Fibroblast of mammary gland (primary cell): ENCODE measurements around the gene CAPN13.

Experiments
- DNase-seq: peaks from one replicate; pipeline ENCODE4 v3.0.0-alpha.2; 2010; ENCODE audit warnings: low read depth
- H3K4me3 ChIP-seq: 2 replicates; pipeline ENCODE4 v1.5.1; 2011; ENCODE audit warnings: low read depth, mild to moderate bottlenecking, low read length, moderate library complexity; ENCODE audit not compliant: control insufficient read depth
- CTCF ChIP-seq: conservative IDR thresholded peaks from 2 replicates; pipeline ENCODE4 v1.5.1; 2011; ENCODE audit warnings: low read depth, low read length, inconsistent platforms; ENCODE audit not compliant: control insufficient read depth, insufficient read depth

CAPN13 gene

GRCh38 chr2:30693821-30694281, 113.4 kb downstream of the CAPN13 start:
- no peak for TF ChIP-seq CTCF
- DNase-seq: no peak
- H3K4me3 ChIP-seq: no peak overlapping the region

GRCh38 chr2:30692829-30693275, 114.4 kb downstream of the CAPN13 start:
- TF ChIP-seq CTCF: no peak
- no peak overlapping the region for H3K4me3 ChIP-seq
- DNase-seq: no peak

DNA sequence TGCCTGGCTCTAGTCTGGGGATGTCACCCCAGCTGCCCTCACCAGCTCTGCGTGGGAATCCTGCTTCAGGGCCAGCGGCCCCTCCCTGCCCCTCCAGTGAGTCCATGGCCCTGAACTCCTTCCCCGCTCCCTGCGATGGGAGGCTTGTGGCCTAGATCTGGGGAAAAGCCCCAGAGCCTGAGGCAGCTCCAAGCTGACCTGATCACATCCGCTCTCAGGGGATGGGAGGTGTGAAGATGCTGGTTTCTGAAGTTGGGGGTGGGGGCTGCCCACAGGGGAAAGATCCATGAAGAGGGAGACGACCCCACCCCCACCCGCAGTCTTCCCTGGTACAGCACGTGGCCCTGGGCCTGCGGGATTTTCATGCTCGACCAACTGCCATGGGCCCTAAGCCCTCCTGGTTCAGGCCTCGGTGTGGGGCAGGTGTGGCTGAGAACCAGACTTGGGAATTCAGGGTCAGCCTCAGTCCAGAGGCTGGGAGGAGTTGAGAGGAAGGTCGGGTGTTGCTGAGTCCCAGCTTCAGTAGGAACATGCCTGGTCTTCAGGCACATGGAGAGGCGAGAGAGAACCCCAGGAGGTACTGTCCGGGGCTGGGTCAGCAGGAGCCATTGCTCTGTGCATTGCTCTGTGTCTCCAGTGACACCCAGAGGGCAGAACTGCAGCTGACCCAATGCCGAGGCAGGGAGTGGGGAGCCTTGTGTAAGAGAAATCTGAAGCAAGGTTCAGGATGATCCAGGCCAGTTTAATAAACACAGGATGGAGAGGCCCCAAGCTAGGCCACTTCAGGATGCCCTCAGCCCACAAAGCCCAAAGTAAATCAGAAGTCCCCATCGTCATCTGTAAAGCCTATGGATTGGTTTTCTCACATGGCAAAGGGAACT, 115.1 kb downstream of the CAPN13 start:
- no peak overlapping the region for H3K4me3 ChIP-seq

DNA sequence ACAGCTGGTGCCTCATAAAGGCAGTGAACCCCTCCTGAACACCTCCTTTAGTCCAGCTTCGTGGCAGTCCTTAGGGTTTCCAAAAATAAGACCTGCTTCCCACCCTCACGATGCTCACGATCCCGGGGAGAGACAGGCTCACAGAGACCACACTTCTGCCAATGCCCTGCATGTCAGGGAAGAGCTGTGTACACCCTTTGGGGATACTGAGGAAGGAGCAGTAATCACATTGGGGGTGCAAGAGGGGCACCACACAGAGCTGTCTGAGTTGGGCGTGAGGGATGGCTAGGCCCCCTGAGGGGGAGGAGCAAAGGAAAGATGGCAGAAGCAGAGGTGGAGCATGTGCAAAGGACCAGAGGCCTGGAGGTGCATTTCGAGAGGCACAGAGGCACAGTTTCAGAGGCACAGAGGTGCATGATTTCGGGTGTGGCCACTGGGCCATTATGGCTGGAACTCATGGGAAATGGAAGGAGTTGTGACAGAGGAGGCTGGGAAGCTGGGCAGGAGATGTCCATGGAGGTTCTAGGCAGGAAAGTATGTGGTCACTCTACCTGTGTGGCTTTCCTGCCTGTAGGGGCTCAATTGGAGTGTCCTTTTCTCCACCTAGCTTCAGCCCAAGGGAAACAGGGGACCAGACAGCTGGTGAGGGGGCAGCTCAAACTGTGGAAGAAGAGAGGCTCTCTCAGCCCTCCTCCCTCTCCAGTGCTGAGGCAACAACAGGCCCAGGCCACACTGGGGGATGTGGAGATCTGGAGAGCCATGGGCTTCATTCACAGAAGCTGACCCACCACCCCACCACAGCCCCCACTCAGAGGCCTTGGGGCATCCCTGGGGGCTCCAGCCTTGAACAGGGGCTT, 115.9 kb downstream of the CAPN13 start:
- TF ChIP-seq CTCF: no peak
- DNase-seq: no peak

More for the DNA sequence above, 115.1 kb downstream of the CAPN13 start:
- peak; percentile 38 for DNase-seq
- TF ChIP-seq CTCF: peak; percentile 39

GRCh38 chr2:30690126-30690561, 117.1 kb downstream of the CAPN13 start:
- no peak overlapping the region for H3K4me3 ChIP-seq
- no peak for DNase-seq
- TF ChIP-seq CTCF: no peak

More for the DNA sequence above, 115.9 kb downstream of the CAPN13 start:
- no peak overlapping the region for H3K4me3 ChIP-seq

- DNase-seq: no peak
- no peak for TF ChIP-seq CTCF
- no peak overlapping the region for H3K4me3 ChIP-seq
These were observed 117.6 kb downstream of the CAPN13 start for GRCh38 chr2:30689496-30690125.
